NCI-H1694 (cell line): ENCODE data around the gene HNRNPU.
A peak's percentile ranks its signal among the peaks of the same experiment; 100 is the strongest.

Experiments used
- DNase-seq: peaks from one replicate; lab custom pipeline; 2025; lab: John Stamatoyannopoulos, UW

HNRNPU gene

GRCh38 chr1:244802556-244803239, 61.6 kb downstream of the HNRNPU start:
- DNase-seq = no peak

DNA sequence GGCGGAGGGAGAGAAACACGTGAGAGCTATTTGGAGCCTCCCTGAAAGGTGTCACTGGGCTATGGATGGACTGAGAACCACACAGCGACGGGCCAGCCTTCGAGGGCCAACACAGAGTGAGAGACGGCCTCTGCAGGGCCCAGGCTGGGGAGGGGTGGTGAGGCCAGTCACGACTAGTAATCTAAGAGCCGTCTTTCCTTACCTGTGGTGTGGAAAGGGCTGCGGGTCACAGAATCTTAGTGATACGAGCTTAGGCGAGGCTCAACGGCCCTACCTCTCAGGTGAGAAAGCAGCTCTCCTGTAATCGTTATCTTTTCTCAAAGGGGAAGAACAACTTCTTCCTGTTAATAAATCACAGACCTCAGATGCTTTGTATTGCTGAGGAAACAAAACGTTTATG, 62.3 kb downstream of the HNRNPU start:
- no peak for DNase-seq

DNA sequence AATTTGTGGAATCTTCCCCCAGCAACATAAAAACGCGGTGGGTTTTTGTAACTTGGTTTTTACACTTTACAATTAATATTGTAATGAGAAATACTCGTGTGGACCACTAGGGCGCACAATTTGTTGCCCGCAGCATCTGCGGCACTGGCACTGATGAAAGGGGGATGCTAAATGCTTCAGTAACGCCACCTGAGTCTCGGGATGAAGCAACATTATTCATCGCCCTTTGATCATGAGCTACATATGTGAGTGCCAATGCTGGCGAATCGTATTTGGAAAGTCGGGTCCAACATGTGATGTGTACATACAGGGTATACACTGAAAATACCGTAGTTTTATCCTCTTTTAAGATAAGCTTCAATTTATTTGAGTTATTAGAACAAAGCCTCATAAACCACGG, 63.1 kb downstream of the HNRNPU start:
- peak; percentile 21 for DNase-seq

- DNase-seq = no peak
Observed at GRCh38 chr1:244800821-244801220, 63.5 kb downstream of the HNRNPU start.
